ENCODE results near the gene SKOR1. TPM values are rescaled to one million over a fixed set of nuclear protein-coding genes. Genes with fewer than 3 reads are reported as not detected.

Gene SKOR1
- total and polyA plus RNA-seq, 2 of the 13 experiments (the other 11 are each of a cell fraction or from before 2014, with no cell fraction given), result 0.09 to 0.11 TPM

GRCh38 chr15:67833710-67834511 is 8.6 kb downstream of the SKOR1 start (continued):
- TF ChIP-seq SKI (IDR thresholded peaks at IDR 0.05; ENCODE audit: partially characterized antibody), result no peak
- TF ChIP-seq LBX2 (CRISPR knock-in tag; IDR thresholded peaks at IDR 0.05; ENCODE audit: borderline replicate concordance), result no peak
- TF ChIP-seq PBX2 (CRISPR knock-in tag; IDR thresholded peaks at IDR 0.05), result no peak
- TF ChIP-seq SRY (CRISPR knock-in tag; IDR thresholded peaks at IDR 0.05), result no peak
- no peak for TF ChIP-seq SP1 (IDR thresholded peaks at IDR 0.05)
- TF ChIP-seq SP1 (CRISPR knock-in tag; IDR thresholded peaks at IDR 0.05), result no peak; the same call in 1 of the 2 replicates
- TF ChIP-seq CENPX (CRISPR knock-in tag; IDR thresholded peaks at IDR 0.05), result no peak
- TF ChIP-seq DNMT3B (CRISPR knock-in tag; conservative IDR thresholded peaks at IDR 0.05), result no peak
- no peak for TF ChIP-seq ARID3A (IDR thresholded peaks at IDR 0.05; ENCODE audit: low read depth, low read length)
- TF ChIP-seq E2F1 (CRISPR knock-in tag; IDR thresholded peaks at IDR 0.05), result no peak
- TF ChIP-seq ZNF788 (CRISPR knock-in tag; IDR thresholded peaks at IDR 0.05; ENCODE audit: borderline replicate concordance), result peak; percentile 51; the same call in 1 of the 2 replicates
- no peak for TF ChIP-seq AKAP8 (CRISPR knock-in tag; IDR thresholded peaks at IDR 0.05)
- TF ChIP-seq ZNF629 (CRISPR knock-in tag; conservative IDR thresholded peaks at IDR 0.05), result no peak
- peak; percentile 50 for TF ChIP-seq FOXA3 (CRISPR knock-in tag; IDR thresholded peaks at IDR 0.05)
- TF ChIP-seq ZSCAN22 (CRISPR knock-in tag; IDR thresholded peaks at IDR 0.05), result no peak
- no peak for TF ChIP-seq TMF1 (CRISPR knock-in tag; IDR thresholded peaks at IDR 0.05; ENCODE audit: low read depth)
- TF ChIP-seq KDM1A (CRISPR knock-in tag; IDR thresholded peaks at IDR 0.05), result no peak
- peak; percentile 54; the same call in 1 of the 2 replicates for TF ChIP-seq HNF1B (CRISPR knock-in tag; IDR thresholded peaks at IDR 0.05)
- TF ChIP-seq ZBTB25 (CRISPR knock-in tag; IDR thresholded peaks at IDR 0.05), result no peak
- TF ChIP-seq TCF12 (IDR thresholded peaks at IDR 0.05), result no peak
- no peak for TF ChIP-seq TCF12 (CRISPR knock-in tag; IDR thresholded peaks at IDR 0.05)
- TF ChIP-seq HNRNPUL1 (IDR thresholded peaks at IDR 0.05; ENCODE audit: low read depth, low read length), result no peak
- 0 out of 2 replicates have a peak, but pooled peaks have one; percentile 22 for TF ChIP-seq MXD1 (CRISPR knock-in tag; IDR thresholded peaks at IDR 0.05)

Measured in HepG2 (cell line).